Rectal smooth muscle tissue (tissue), 1 donor: Measurements from ENCODE around the gene SELENOI.
"Not testable (repeated sequence)": the region's sequence is repeated elsewhere in the genome, so short reads cannot be mapped to it uniquely, and the experiment has no call there.

Experiments
- H3K27ac ChIP-seq: one replicate; pipeline ENCODE4 v1.7.0; 2013; ENCODE audit warnings: low read depth, low read length, inconsistent platforms
- H3K27me3 ChIP-seq: one replicate; pipeline ENCODE4 v1.7.0; 2013; ENCODE audit warnings: low read length; ENCODE audit not compliant: control insufficient read depth, insufficient read depth
- H3K36me3 ChIP-seq: one replicate; pipeline ENCODE4 v1.7.0; 2013; ENCODE audit warnings: low read length; ENCODE audit not compliant: control insufficient read depth, insufficient read depth
- H3K4me1 ChIP-seq: one replicate; pipeline ENCODE4 v1.7.0; 2013; ENCODE audit warnings: low read length; ENCODE audit not compliant: control insufficient read depth, insufficient read depth
- H3K4me3 ChIP-seq: one replicate; pipeline ENCODE4 v1.7.0; 2013; ENCODE audit warnings: low read length
- H3K9ac ChIP-seq: one replicate; pipeline ENCODE4 v1.7.0; 2013; ENCODE audit warnings: low read length

The SELENOI gene

DNA sequence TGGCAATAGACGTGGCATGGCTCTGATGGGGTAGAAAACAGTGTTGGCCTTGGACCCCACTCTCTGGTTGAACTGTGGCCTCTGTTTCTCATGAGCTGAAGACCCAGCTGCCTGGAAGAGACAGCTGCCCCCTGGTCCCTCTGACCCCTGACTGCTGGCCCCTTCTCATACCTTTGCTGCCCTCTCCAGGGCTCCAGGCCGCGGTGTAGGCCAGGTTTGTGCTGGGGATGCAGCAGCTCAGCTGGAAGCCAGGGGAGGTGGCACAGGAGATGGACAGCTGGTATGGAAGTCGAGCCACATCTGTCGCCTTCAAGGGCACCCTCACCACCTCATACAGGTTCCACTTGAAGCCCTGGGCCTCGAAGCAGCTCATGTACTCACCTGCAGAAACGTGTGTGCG, 31.7 kb upstream of the SELENOI start:
- no peaks in the 10 kb centered on the region for H3K27me3 ChIP-seq
- no peak overlapping the region for H3K27ac ChIP-seq
- H3K36me3 ChIP-seq: no peaks in the 10 kb centered on the region
- H3K4me1 ChIP-seq: no peaks in the 10 kb centered on the region
- H3K9ac ChIP-seq: no peak overlapping the region
- no peak overlapping the region for H3K4me3 ChIP-seq

- no peak overlapping the region for H3K27ac ChIP-seq
- H3K4me3 ChIP-seq: no peak overlapping the region
- no peaks in the 10 kb centered on the region for H3K36me3 ChIP-seq
- no peaks in the 10 kb centered on the region for H3K4me1 ChIP-seq
- H3K27me3 ChIP-seq: no peaks in the 10 kb centered on the region
- no peak overlapping the region for H3K9ac ChIP-seq
These were observed 29.9 kb upstream of the SELENOI start for GRCh38 chr2:26316041-26316440.

- H3K27me3 ChIP-seq: no peaks in the 10 kb centered on the region
- H3K9ac ChIP-seq: no peak overlapping the region
- no peak overlapping the region for H3K4me3 ChIP-seq
- H3K27ac ChIP-seq: no peak overlapping the region
- no peaks in the 10 kb centered on the region for H3K4me1 ChIP-seq
- no peaks in the 10 kb centered on the region for H3K36me3 ChIP-seq
These were observed 29.1 kb upstream of the SELENOI start for GRCh38 chr2:26316845-26317244.

DNA sequence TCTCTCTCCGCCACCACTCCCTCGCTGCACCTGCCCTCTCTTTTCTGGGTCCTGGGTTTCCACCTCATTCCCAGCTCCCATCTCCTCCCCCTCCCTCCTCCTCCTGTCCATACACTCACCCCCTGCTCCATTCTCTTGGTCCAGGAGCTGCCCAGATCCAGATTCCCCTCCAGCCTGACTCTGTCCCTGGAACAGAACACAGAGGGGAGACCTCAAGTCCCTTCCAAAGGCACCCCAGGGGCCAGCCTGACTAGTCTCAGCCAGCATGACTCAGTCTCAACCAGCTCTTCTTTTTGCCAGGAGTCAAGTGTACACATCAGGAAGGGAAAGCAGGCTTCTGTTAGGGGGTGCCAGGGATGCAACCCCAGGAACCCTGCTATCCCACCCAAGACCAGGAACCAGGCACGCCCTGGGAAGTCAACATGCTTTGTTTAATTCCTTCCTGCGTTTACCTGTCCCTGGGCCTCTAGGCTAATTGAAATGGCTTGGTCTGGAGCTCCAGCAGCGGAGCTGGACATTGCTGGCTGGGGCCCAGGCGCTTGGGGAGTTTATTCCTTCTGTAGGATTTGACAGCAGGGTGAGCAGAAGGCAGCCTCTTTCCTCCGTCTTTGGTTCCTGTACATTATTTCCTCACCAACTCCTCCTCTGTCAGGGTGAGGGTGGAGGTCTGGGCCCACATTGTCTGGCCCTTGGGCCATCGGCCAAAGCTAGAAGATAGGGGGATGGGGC, 28.4 kb upstream of the SELENOI start:
- Histone ChIP-seq H3K9ac (no peak overlapping the region), H3K27ac (no peak overlapping the region), H3K4me3 (no peak overlapping the region), H3K4me1 (no peaks in the 10 kb centered on the region), H3K36me3 (no peaks in the 10 kb centered on the region), H3K27me3 (no peaks in the 10 kb centered on the region)

DNA sequence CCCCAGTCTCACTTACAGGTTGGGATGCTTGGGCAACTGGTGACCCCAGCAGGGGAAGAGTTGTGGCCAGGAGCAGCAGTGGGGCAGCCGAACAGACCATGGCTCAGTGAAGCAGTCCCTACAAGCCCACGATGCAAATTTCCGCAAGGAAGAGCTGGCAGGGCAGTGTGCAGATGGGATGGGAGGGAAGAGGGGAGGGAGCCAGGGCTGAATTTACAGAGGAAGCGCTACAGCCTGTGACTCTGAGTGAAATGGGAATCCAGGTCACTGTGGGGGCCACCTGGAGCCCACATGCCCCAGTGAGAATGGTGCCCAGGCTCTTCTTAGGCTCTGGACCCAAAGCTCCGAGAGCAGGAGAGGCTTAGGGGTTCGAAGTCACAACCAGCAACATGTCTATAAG, 27.0 kb upstream of the SELENOI start:
- no peaks in the 10 kb centered on the region for H3K4me1 ChIP-seq
- H3K27ac ChIP-seq: no peak overlapping the region
- no peaks in the 10 kb centered on the region for H3K27me3 ChIP-seq
- no peaks in the 10 kb centered on the region for H3K36me3 ChIP-seq
- no peak overlapping the region for H3K4me3 ChIP-seq
- no peak overlapping the region for H3K9ac ChIP-seq

DNA sequence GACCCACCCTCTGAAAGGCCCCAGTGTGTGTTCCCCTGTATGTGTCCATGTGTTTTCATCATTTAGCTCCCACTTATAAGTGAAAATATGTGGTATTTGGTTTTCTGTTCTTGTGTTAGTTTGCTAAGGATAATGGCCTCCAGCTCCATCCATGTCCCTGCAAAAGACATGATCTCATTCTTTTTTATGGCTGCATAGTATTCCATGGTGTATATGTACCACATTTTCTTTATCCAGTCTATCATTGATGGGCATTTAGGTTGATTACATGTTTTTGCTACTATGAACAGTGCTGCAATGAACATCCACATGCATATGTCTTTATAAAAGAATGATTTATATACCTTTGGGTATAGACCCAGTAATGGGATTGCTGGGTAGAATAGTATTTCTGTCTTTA, 21.5 kb upstream of the SELENOI start:
- H3K36me3 ChIP-seq, H3K27ac ChIP-seq, H3K4me1 ChIP-seq, H3K4me3 ChIP-seq, H3K27me3 ChIP-seq, H3K9ac ChIP-seq: not testable (repeated sequence)

GRCh38 chr2:26324903-26325302, 21.0 kb upstream of the SELENOI start:
- Histone ChIP-seq H3K36me3 (no peaks in the 10 kb centered on the region), H3K9ac (no peak overlapping the region), H3K4me3 (no peak overlapping the region), H3K27me3 (no peaks in the 10 kb centered on the region), H3K4me1 (no peaks in the 10 kb centered on the region), H3K27ac (no peak overlapping the region)

DNA sequence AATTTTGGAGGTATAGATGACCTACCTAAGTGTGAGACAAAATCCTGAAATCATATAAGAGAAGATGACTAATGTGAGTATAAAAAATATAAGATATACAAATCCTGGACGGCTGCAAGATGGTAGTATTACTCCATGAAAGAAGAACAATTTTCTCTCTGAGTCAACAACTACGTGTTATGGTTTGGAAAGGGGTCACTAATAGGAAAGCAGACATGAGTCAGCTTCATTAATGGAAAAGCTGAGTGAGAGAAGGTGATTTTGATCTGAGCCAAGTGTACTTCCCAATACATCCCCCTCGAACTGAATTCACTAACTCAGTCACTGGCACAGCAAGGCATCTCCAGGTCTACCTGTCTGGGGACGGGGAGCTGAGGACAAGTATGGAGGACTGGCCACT, 20.1 kb upstream of the SELENOI start:
- no peaks in the 10 kb centered on the region for H3K36me3 ChIP-seq
- no peaks in the 10 kb centered on the region for H3K27me3 ChIP-seq

DNA sequence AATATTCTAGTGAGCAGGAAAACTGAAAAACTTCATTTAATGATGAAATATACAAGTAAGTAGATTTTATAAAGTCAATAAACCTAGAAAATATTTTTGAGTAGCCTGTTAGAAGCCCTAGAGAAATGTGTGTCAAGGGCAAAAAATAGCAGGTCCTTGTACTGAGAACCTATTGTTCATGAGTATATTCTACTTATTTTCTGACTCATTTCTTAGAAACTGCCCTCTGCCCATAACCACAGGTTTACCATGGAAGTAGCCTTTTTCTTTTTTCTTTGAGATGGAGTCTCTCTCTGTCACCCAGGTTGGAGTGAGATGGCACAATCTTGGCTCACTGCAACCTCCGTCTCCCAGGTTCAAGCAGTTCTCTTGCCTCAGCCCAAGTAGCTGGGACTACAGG, 19.4 kb upstream of the SELENOI start:
- no peak overlapping the region for H3K27ac ChIP-seq
- H3K4me3 ChIP-seq: no peak overlapping the region
- no peaks in the 10 kb centered on the region for H3K36me3 ChIP-seq
- peaks cover 3% of the 10 kb centered on the region for H3K4me1 ChIP-seq
- no peaks in the 10 kb centered on the region for H3K27me3 ChIP-seq
- no peak overlapping the region for H3K9ac ChIP-seq

More for the DNA sequence above, 20.1 kb upstream of the SELENOI start:
- Histone ChIP-seq H3K4me3 (no peak overlapping the region), H3K9ac (no peak overlapping the region), H3K27ac (no peak overlapping the region), H3K4me1 (peaks cover 3% of the 10 kb centered on the region)

DNA sequence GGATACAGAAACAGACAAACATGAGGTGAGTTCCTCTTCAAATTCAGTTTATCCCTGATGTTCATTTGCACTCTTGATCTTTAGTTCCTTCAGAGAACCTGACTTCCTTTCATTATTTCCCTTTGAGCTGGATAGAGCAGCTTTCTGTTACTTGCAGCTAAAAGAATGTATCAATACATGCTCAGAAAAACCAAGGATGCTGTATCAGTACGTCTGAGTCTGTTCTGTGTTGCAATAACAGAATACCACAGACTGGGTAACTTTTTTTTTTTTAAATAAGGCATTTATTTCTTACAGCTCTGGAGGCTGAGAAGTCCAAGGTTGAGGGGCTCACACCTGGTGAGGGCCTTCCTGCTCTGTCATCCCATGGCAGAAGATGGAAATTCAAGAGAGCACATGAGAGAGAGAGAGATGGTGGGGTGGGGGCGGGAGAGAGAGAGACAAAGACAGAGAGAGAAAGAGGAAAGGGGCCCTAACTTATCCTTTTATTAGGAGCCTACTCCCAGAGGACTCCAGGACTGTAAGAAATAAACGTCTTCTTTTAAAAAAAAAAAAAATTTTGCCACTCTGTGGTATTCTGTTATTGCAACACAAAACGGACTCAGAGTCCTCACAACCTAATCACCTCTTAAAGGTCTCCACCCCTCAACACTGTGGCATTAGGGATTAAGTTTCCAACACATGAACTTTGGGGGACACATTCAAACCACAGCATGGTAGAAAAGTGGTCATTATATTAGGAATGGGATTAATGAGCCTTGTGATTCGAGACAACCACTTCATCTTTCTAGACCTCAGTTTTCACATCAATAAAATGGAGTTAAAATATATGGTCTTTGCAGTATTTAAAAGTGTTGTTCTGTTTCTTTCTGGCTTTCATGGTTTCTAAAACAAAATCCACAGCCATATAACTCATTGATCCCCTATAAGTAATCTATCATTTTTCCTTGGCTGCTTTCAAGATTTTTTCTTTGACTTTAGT, 18.4 kb upstream of the SELENOI start:
- H3K27ac ChIP-seq: no peak overlapping the region
- no peaks in the 10 kb centered on the region for H3K27me3 ChIP-seq
- H3K4me1 ChIP-seq: peaks cover 3% of the 10 kb centered on the region
- no peaks in the 10 kb centered on the region for H3K36me3 ChIP-seq
- no peak overlapping the region for H3K4me3 ChIP-seq
- H3K9ac ChIP-seq: no peak overlapping the region

- H3K4me1 ChIP-seq, H3K9ac ChIP-seq, H3K36me3 ChIP-seq, H3K4me3 ChIP-seq, H3K27me3 ChIP-seq, H3K27ac ChIP-seq: not testable (repeated sequence)
These were observed 16.9 kb upstream of the SELENOI start for GRCh38 chr2:26329083-26329482.

DNA sequence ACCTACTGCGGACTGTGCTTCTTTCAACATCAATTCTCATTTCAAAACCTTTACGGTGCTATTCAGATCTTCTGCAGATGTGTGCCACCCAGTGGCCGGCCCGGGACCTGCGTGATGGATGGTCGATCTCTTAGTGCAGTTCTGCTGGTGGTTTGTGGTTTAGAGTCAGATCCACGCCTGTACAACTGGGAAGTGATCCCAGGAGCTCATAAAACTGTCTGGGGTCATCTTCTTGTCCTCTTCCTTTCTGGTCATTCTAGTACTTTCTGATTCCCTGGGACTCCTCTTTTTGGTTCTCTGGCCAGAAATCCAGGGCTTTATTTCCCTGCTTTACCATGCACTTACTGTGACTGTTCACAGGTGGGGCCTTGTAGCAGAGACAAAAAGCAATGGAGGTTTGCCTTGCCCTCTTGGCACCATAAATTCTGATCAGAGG, 15.8 kb upstream of the SELENOI start:
- H3K4me3 ChIP-seq: peak overlapping the region; percentile 18
- H3K36me3 ChIP-seq: no peaks in the 10 kb centered on the region
- peaks cover 3% of the 10 kb centered on the region for H3K4me1 ChIP-seq
- H3K27ac ChIP-seq: no peak overlapping the region
- H3K9ac ChIP-seq: peak overlapping the region; percentile 22
- H3K27me3 ChIP-seq: no peaks in the 10 kb centered on the region
